Transverse colon (tissue), 4 donors: ENCODE measurements around the gene GM2A. TPM values are rescaled to one million over a fixed set of nuclear protein-coding genes. Genes with fewer than 3 reads are reported as not detected.

Experiments
- DNase-seq: peaks from one replicate; pipeline ENCODE4 v3.0.0-alpha.2; 2019
- H3K27ac ChIP-seq, 4 donors: fragments of 200-600 bp; sonication (generic); 2 replicates each; pipeline ENCODE4 v1.5.1; 2016 to 2018; ENCODE audit warnings: inconsistent platforms in 4 of 4
- H3K27me3 ChIP-seq: fragments of 200-600 bp; sonication (generic); 2 replicates; pipeline ENCODE4 v1.5.1; 2017; ENCODE audit warnings: inconsistent platforms
- H3K36me3 ChIP-seq, 4 donors: fragments of 200-600 bp; sonication (generic); 2 replicates each; pipeline ENCODE4 v1.5.1; 2017 to 2019; ENCODE audit warnings: inconsistent platforms in 4 of 4
- H3K4me1 ChIP-seq, 4 donors: fragments of 200-600 bp; sonication (generic); 2 replicates each; pipeline ENCODE4 v1.5.1; 2017 to 2020; ENCODE audit warnings: inconsistent platforms in 4 of 4
- H3K4me3 ChIP-seq, 4 donors: fragments of 200-600 bp; sonication (generic); 1 replicate in 1 of 4; 2 replicates in 3 of 4; pipeline versions ENCODE4 v1.5.1 to v1.6.1; 2017 to 2019; ENCODE audit warnings: inconsistent platforms in 4 of 4
- H3K9me3 ChIP-seq, 2 donors: fragments of 200-600 bp; sonication (generic); 2 replicates each; pipeline ENCODE4 v1.5.1; 2017 to 2019; ENCODE audit warnings: inconsistent platforms in 2 of 2
- EP300 ChIP-seq: sonication (generic); formaldehyde crosslinking; IDR thresholded peaks from one replicate; pipeline ENCODE4 v1.6.1; 2017; ENCODE audit warnings: antibody characterized with exemption, low read depth
- POLR2A ChIP-seq: fragments of 450-650 bp; IDR thresholded peaks from one replicate; pipeline ENCODE4 v1.6.1; 2016; ENCODE audit warnings: antibody characterized with exemption, mild to moderate bottlenecking, moderate library complexity
- POLR2AphosphoS5 ChIP-seq, 3 donors: sonication (generic); formaldehyde crosslinking; IDR thresholded peaks; one replicate each; pipeline ENCODE4 v1.6.1; 2016; ENCODE audit warnings: antibody characterized with exemption in 3 of 3
- WGBS, 2 donors: methylation state at CpG; one replicate each; pipeline ENCODE4 v1.1.5; 2018; ENCODE audit warnings: low coverage in 1 of 2; 5-methylcytosine and 5-hydroxymethylcytosine counted together
- in situ Hi-C, 4 donors: fragments of 200-750 bp; cut with MboI; loops; one replicate each; pipeline versions ENCODE4 v1.15.0 to v1.15.1; 2017; ENCODE audit warnings: low sequenced_read_pairs in 3 of 4, low pct_ligation_motif_present in 1 of 4, low pct_unique_long_range_greater_than_20kb in 1 of 4
- intact Hi-C: fragments of 100-400 bp; cut with DNase I; formaldehyde crosslinking; loops from one replicate; pipeline ENCODE4 v1.15.1; 2023; ENCODE audit warnings: low total_unique reads
- total RNA-seq, 4 donors: library from RNA; depleted of rRNA; stranded (reverse); fragments of >200 nt; gene quantifications; one replicate each; pipeline ENCODE4 v1.1.0, GENCODE V29; 2016
- TF ChIP-seq, protein P1 (sequence below), 5 experiments: fragments of 200-600 bp in 3 of 5; fragments of 450-650 bp in 2 of 5; sonication (generic) in 3 of 5; IDR thresholded peaks; 1 replicate in 2 of 5; 2 replicates in 3 of 5; pipeline ENCODE4 v1.5.1; 2016 to 2017; ENCODE audit warnings: antibody characterized with exemption in 5 of 5, inconsistent platforms in 3 of 5, mild to moderate bottlenecking in 2 of 5, moderate library complexity in 1 of 5

Gene GM2A
- total RNA-seq, 4 donors from 2014 or later, result 5.6 to 19.5 (median 11.2) TPM

DNA sequence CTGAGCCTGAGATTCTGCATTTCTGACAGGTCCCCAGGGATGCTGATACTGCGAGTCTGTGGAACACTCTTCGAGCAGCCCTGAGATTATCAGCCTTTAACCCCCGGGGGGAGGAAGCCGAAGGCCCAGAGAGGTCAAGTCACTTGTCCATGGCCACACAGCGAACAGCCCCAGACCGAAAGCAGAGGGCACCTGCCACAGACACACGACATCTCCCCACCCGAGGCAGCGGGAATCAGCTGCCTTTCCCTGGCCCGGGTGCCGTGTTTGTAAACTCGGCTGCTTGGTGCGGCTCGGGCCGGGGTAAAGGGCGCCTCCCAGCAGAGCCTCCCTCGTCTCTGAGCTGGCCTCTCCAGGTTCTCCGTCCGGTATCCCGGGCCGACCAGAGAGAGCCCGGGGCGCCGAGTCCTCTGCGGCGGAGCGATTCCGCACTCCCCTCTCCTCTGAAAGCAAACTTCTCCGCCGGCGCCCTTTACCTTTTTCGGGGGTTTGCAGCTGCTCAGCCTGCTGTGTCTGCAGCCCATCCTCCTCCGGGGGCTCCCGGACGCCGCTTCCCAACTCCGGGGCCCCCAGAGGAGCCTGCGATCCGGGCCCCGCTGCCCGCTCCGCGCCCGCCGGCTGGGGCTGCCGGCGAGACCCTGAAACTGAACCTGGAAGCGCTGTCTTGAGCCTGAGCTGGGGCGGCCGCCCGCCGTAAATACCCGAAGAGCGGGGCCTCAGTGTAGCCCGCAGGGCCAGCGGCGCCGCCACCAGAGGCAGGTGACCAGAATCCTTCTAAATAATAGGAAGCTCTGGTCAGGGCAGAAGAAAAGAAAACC is 29.3 kb upstream of the GM2A start, which contains the start of gene CCDC69:
CCDC69 (minus strand) TSS at position 646 of the 818 bp plus-strand sequence; CDS start at position 524, 122 bp downstream.
- in situ Hi-C loops, result no loop called here
- H3K36me3 ChIP-seq, result no peaks in the 10 kb centered on the region
- intact Hi-C loops, result loop anchor here (5.0 kb wide), 1 partner anchor 46 kb away; no protein-coding TSS in a partner anchor
- WGBS, 2 donors, result 2% methylated on average over 42 of the region's 58 CpGs; no CpG with 5 or more reads in 1 of the 2 donors
- no peaks in the 10 kb centered on the region for H3K9me3 ChIP-seq
- TF ChIP-seq, protein P1, sequence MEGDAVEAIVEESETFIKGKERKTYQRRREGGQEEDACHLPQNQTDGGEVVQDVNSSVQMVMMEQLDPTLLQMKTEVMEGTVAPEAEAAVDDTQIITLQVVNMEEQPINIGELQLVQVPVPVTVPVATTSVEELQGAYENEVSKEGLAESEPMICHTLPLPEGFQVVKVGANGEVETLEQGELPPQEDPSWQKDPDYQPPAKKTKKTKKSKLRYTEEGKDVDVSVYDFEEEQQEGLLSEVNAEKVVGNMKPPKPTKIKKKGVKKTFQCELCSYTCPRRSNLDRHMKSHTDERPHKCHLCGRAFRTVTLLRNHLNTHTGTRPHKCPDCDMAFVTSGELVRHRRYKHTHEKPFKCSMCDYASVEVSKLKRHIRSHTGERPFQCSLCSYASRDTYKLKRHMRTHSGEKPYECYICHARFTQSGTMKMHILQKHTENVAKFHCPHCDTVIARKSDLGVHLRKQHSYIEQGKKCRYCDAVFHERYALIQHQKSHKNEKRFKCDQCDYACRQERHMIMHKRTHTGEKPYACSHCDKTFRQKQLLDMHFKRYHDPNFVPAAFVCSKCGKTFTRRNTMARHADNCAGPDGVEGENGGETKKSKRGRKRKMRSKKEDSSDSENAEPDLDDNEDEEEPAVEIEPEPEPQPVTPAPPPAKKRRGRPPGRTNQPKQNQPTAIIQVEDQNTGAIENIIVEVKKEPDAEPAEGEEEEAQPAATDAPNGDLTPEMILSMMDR (IDR thresholded peaks at IDR 0.05), result peak in 3 of 5 experiments; percentile 17 to 37 (median 21)
- no peak for TF ChIP-seq EP300
- peak; percentile 70 to 85 (median 76) for TF ChIP-seq POLR2AphosphoS5 (IDR thresholded peaks at IDR 0.05)
- TF ChIP-seq POLR2A, result peak; percentile 70
- H3K4me3 ChIP-seq, result peak within 1 kb of the TSS; percentile 72 to 86 (median 74)
- H3K27ac ChIP-seq, result peak within 1 kb of the TSS; percentile 85 to 95 (median 92)
- peak; percentile 81 for DNase-seq
- H3K27me3 ChIP-seq, result no peaks in the 10 kb centered on the region
- H3K4me1 ChIP-seq, result peaks cover 4 to 44% (median 30%) of the 10 kb centered on the region in 4 donors

DNA sequence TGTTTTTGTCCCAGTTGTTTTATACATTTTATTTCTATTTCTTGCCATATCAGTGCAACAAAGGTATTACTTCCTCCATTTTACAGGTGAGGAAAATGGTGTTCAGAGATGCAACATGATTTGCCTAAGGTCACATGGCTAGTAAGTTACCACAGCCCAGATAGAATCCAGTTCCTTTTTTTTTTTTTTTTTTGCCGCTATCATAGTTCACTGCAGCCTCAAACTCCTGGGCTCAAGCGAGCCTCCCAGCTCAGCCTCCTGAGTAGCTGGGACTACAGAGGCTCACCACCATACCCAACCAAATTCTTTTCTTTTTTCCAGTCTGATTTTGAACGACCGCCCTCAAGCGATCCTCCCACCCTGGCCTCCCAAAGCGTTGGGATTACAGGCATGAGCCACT is 28.6 kb upstream of the GM2A start:
- Histone ChIP-seq H3K36me3 (no peaks in the 10 kb centered on the region), H3K27ac (peak overlapping the region; percentile 85 to 95 (median 92)), H3K4me1 (peaks cover 4 to 39% (median 26%) of the 10 kb centered on the region in 4 donors), H3K9me3 (no peaks in the 10 kb centered on the region), H3K27me3 (no peaks in the 10 kb centered on the region), H3K4me3 (peak overlapping the region in 2 of 4 donors; percentile 75 to 86)
- in situ Hi-C loops (no loop called here), intact Hi-C loops (loop anchor here (5.0 kb wide), 1 partner anchor 47 kb away; no protein-coding TSS in a partner anchor)
- no peak for DNase-seq
- TF ChIP-seq POLR2A (no peak), POLR2AphosphoS5 (IDR thresholded peaks at IDR 0.05) (no peak), EP300 (no peak)
- TF ChIP-seq, protein P1 (IDR thresholded peaks at IDR 0.05), result no peak
- WGBS, 2 donors, result 70 to 81% methylated on average over 6 of the region's 6 CpGs

DNA sequence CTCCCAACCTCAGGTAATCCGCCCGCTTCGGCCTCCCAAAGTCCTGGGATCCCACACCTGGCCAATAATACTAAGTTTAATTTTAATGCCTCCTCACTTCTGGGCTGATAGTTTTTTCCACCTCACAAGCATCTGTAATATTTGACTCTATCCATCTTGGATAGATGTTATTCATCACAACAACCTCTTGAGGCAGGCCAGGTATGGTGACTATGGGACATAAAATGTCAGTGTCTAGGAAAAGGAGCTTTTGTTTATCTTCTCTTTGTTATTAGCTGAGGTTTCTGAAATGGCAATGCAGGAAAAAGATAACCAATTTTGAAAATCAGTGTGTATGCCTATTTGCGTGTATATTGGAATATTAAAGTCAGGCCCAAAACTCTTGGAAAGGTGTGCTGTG is 27.9 kb upstream of the GM2A start:
- WGBS, 2 donors, result 75 to 99% methylated on average over 1 to 4 of the region's 4 CpGs
- intact Hi-C loops, result no loop called here
- peak overlapping the region in 2 of 4 donors; percentile 91 to 95 for H3K27ac ChIP-seq

DNA sequence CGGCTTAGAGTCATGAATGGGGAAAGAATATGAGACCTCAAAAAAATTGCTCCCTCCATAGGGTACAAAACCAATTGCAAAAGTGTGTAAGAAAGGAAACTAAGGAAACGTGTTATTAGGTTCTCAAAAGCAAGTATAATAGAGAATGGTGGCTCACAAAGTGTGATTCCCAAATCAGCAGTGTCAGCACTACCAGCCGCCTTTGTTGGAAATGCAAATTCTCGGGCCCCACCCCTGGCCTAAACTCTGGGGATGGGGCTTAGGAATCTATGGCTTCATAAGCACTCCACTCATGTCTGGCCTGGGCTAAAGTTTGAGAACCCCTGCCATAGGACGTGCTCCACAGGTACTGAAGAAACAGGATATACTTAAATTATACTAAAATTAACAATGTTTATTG is 27.5 kb upstream of the GM2A start:
- H3K4me1 ChIP-seq, result peaks cover 4 to 33% (median 23%) of the 10 kb centered on the region in 4 donors
- 82 to 85% methylated on average over 4 to 5 of the region's 5 CpGs for WGBS, 2 donors
- TF ChIP-seq, protein P1 (IDR thresholded peaks at IDR 0.05), result no peak
- TF ChIP-seq POLR2A (no peak), EP300 (no peak), POLR2AphosphoS5 (IDR thresholded peaks at IDR 0.05) (no peak)
- no peaks in the 10 kb centered on the region for H3K9me3 ChIP-seq
- intact Hi-C loops (no loop called here), in situ Hi-C loops (no loop called here)
- no peak overlapping the region for H3K4me3 ChIP-seq
- H3K27ac ChIP-seq, result peak overlapping the region in 1 of 4 donors; percentile 95
- no peaks in the 10 kb centered on the region for H3K27me3 ChIP-seq
- no peak for DNase-seq
- H3K36me3 ChIP-seq, result no peaks in the 10 kb centered on the region

More for the DNA sequence above, 27.9 kb upstream of the GM2A start:
- Histone ChIP-seq H3K4me3 (no peak overlapping the region), H3K27me3 (no peaks in the 10 kb centered on the region), H3K4me1 (peaks cover 4 to 35% (median 25%) of the 10 kb centered on the region in 4 donors), H3K9me3 (no peaks in the 10 kb centered on the region), H3K36me3 (no peaks in the 10 kb centered on the region)
- in situ Hi-C loops, result no loop called here
- TF ChIP-seq, protein P1 (IDR thresholded peaks at IDR 0.05), result no peak
- TF ChIP-seq POLR2A (no peak), POLR2AphosphoS5 (IDR thresholded peaks at IDR 0.05) (no peak), EP300 (no peak)
- no peak for DNase-seq
